ACC112 (cell line): Measurements from ENCODE around the gene KIAA0825.

Experiments
- H2AFZ ChIP-seq: fragments of 200-600 bp; sonication (generic); one replicate; pipeline ENCODE4 v1.6.0; 2017; ENCODE audit warnings: antibody characterized with exemption, low read length; ENCODE audit not compliant: unreplicated experiment
- H3K27ac ChIP-seq: fragments of 200-600 bp; sonication (generic); 2 replicates; pipeline ENCODE4 v1.5.1; 2014; ENCODE audit warnings: low read depth, mild to moderate bottlenecking, antibody characterized with exemption, low read length, moderate library complexity
- H3K27me3 ChIP-seq: fragments of 200-600 bp; sonication (generic); 2 replicates; pipeline ENCODE4 v1.6.1; 2014; ENCODE audit warnings: mild to moderate bottlenecking, antibody characterized with exemption, low read length, moderate library complexity, mixed read lengths; ENCODE audit not compliant: insufficient read depth
- H3K36me3 ChIP-seq: fragments of 200-600 bp; sonication (generic); 2 replicates; pipeline ENCODE4 v1.6.1; 2016; ENCODE audit warnings: mild to moderate bottlenecking, antibody characterized with exemption, low read length, moderate library complexity, mixed read lengths; ENCODE audit not compliant: insufficient read depth
- H3K4me1 ChIP-seq: fragments of 200-600 bp; sonication (generic); one replicate; pipeline ENCODE4 v1.6.1; 2016; ENCODE audit warnings: low read length, mixed read lengths; ENCODE audit not compliant: insufficient read depth, unreplicated experiment, control insufficient read depth
- H3K4me3 ChIP-seq: fragments of 200-600 bp; sonication (generic); 2 replicates; pipeline ENCODE4 v1.5.1; 2014; ENCODE audit warnings: mild to moderate bottlenecking, low read depth, low read length
- H3K79me2 ChIP-seq: fragments of 200-600 bp; sonication (generic); one replicate; pipeline ENCODE4 v1.6.0; 2016; ENCODE audit warnings: low read length; ENCODE audit not compliant: control insufficient read depth, unreplicated experiment, insufficient read depth

The KIAA0825 gene

GRCh38 chr5:94249430-94249829, 369.0 kb downstream of the KIAA0825 start:
- Histone ChIP-seq H3K36me3 (no peaks in the 10 kb centered on the region), H3K4me1 (peaks cover 7% of the 10 kb centered on the region)

GRCh38 chr5:94248175-94248875, 370.1 kb downstream of the KIAA0825 start:
- H2AFZ ChIP-seq, result no peak overlapping the region
- no peak overlapping the region for H3K27ac ChIP-seq
- H3K36me3 ChIP-seq, result no peaks in the 10 kb centered on the region
- H3K27me3 ChIP-seq, result no peaks in the 10 kb centered on the region
- H3K4me1 ChIP-seq, result peaks cover 7% of the 10 kb centered on the region
- no peaks in the 10 kb centered on the region for H3K79me2 ChIP-seq
- no peak overlapping the region for H3K4me3 ChIP-seq

More at GRCh38 chr5:94249430-94249829, 369.0 kb downstream of the KIAA0825 start:
- Histone ChIP-seq H2AFZ (no peak overlapping the region), H3K79me2 (no peaks in the 10 kb centered on the region), H3K4me3 (no peak overlapping the region), H3K27ac (no peak overlapping the region), H3K27me3 (no peaks in the 10 kb centered on the region)

- Histone ChIP-seq H3K27ac (no peak overlapping the region), H2AFZ (no peak overlapping the region), H3K27me3 (no peaks in the 10 kb centered on the region), H3K4me3 (no peak overlapping the region), H3K79me2 (no peaks in the 10 kb centered on the region), H3K4me1 (peaks cover 20% of the 10 kb centered on the region), H3K36me3 (no peaks in the 10 kb centered on the region)
Observed at GRCh38 chr5:94245608-94246007, 372.8 kb downstream of the KIAA0825 start.

- Histone ChIP-seq H3K27ac (no peak overlapping the region), H3K4me1 (peaks cover 26% of the 10 kb centered on the region), H3K4me3 (no peak overlapping the region)
Observed at GRCh38 chr5:94244921-94245320, 373.5 kb downstream of the KIAA0825 start.

GRCh38 chr5:94243612-94244011, 374.8 kb downstream of the KIAA0825 start:
- Histone ChIP-seq H3K36me3 (no peaks in the 10 kb centered on the region), H3K27ac (no peak overlapping the region), H3K79me2 (no peaks in the 10 kb centered on the region), H3K4me1 (peaks cover 32% of the 10 kb centered on the region), H3K27me3 (no peaks in the 10 kb centered on the region), H3K4me3 (no peak overlapping the region), H2AFZ (no peak overlapping the region)

More at GRCh38 chr5:94244921-94245320, 373.5 kb downstream of the KIAA0825 start:
- Histone ChIP-seq H3K36me3 (no peaks in the 10 kb centered on the region), H2AFZ (no peak overlapping the region), H3K27me3 (no peaks in the 10 kb centered on the region), H3K79me2 (no peaks in the 10 kb centered on the region)

GRCh38 chr5:94240993-94241651, 377.3 kb downstream of the KIAA0825 start:
- Histone ChIP-seq H3K79me2 (no peaks in the 10 kb centered on the region), H3K27ac (peak overlapping the region; percentile 61), H3K4me3 (peak overlapping the region; percentile 49; the same call in 1 of the 2 replicates), H3K27me3 (no peaks in the 10 kb centered on the region), H3K4me1 (peaks cover 32% of the 10 kb centered on the region), H2AFZ (peak overlapping the region; percentile 50), H3K36me3 (no peaks in the 10 kb centered on the region)

GRCh38 chr5:94240596-94240992, 377.8 kb downstream of the KIAA0825 start:
- no peaks in the 10 kb centered on the region for H3K27me3 ChIP-seq
- H3K36me3 ChIP-seq, result no peaks in the 10 kb centered on the region
- peak overlapping the region; percentile 49; the same call in 1 of the 2 replicates for H3K4me3 ChIP-seq
- H3K79me2 ChIP-seq, result no peaks in the 10 kb centered on the region
- peak overlapping the region; percentile 50 for H2AFZ ChIP-seq
- peaks cover 27% of the 10 kb centered on the region for H3K4me1 ChIP-seq
- H3K27ac ChIP-seq, result peak overlapping the region; percentile 61; the same call in 1 of the 2 replicates

GRCh38 chr5:94240134-94240533, 378.3 kb downstream of the KIAA0825 start:
- H3K36me3 ChIP-seq, result no peaks in the 10 kb centered on the region
- H3K79me2 ChIP-seq, result no peaks in the 10 kb centered on the region
- peak overlapping the region; percentile 61; the same call in 1 of the 2 replicates for H3K27ac ChIP-seq
- H2AFZ ChIP-seq, result no peak overlapping the region
- peaks cover 25% of the 10 kb centered on the region for H3K4me1 ChIP-seq
- no peaks in the 10 kb centered on the region for H3K27me3 ChIP-seq
- H3K4me3 ChIP-seq, result no peak overlapping the region

- peak overlapping the region; percentile 45; the same call in 1 of the 2 replicates for H3K4me3 ChIP-seq
- no peak overlapping the region for H3K27ac ChIP-seq
- peak overlapping the region; percentile 32 for H2AFZ ChIP-seq
- peaks cover 25% of the 10 kb centered on the region for H3K4me1 ChIP-seq
- no peaks in the 10 kb centered on the region for H3K36me3 ChIP-seq
- H3K79me2 ChIP-seq, result no peaks in the 10 kb centered on the region
- H3K27me3 ChIP-seq, result no peaks in the 10 kb centered on the region
Observed at GRCh38 chr5:94239266-94239665, 379.1 kb downstream of the KIAA0825 start.

- H3K27ac ChIP-seq, result no peak overlapping the region
- H3K27me3 ChIP-seq, result no peaks in the 10 kb centered on the region
- no peaks in the 10 kb centered on the region for H3K36me3 ChIP-seq
- H3K4me3 ChIP-seq, result no peak overlapping the region
- peaks cover 6% of the 10 kb centered on the region for H3K4me1 ChIP-seq
- no peaks in the 10 kb centered on the region for H3K79me2 ChIP-seq
- no peak overlapping the region for H2AFZ ChIP-seq
Observed at GRCh38 chr5:94234987-94235386, 383.4 kb downstream of the KIAA0825 start.

GRCh38 chr5:94228791-94229190, 389.6 kb downstream of the KIAA0825 start:
- Histone ChIP-seq H3K4me1 (no peaks in the 10 kb centered on the region), H3K79me2 (no peaks in the 10 kb centered on the region), H3K27me3 (no peaks in the 10 kb centered on the region), H3K36me3 (no peaks in the 10 kb centered on the region), H2AFZ (no peak overlapping the region), H3K4me3 (no peak overlapping the region), H3K27ac (no peak overlapping the region)
